ENCODE measurements around the gene DCHS2.

DCHS2 gene

DNA sequence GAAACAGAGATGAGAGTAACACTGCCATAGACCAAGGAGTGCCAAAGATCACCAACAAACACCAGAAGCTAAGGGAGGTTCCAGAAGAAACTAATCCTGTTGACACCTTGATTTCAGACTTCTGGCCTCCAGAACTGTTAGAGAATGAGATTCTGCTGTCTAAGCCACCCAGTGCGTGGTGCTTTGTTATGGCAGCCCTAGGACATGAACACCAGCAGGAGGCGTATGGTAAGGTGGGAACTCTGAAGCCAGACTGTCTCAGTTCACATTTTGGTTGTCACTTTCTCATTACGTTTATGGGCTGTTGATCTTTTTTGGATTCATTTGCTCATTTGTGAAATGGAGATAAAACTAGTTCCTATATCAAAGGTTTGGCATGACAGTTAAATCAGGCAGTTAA, 142.9 kb downstream of the DCHS2 start:
- no peak for DNase-seq
- in situ Hi-C loops (cut with HindIII; ENCODE audit: low pct_ligation_motif_present, low pct_unique_long_range_greater_than_20kb, low sequenced_read_pairs) = no loop called here

DNA sequence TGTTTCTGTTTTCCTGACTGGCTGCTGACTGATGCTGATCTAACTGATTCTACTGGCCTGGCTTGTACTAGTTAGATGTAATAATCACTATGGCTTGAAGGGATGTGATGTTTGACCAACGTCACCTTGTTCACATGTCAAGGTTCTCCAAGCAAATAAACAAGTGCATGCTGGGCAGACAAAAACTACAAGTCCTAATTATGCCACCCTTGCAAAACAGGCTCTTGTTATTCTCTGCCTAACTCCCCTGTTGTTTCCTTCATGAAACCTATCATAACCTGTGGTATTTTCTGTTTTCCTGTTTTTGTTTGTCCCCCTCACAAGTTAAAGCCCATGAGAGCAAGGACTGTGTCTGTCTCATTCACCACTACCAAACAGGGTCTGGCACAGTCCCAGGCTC, 146.2 kb downstream of the DCHS2 start:
- in situ Hi-C loops (cut with HindIII; ENCODE audit: low pct_ligation_motif_present, low pct_unique_long_range_greater_than_20kb, low sequenced_read_pairs) = no loop called here

DNA sequence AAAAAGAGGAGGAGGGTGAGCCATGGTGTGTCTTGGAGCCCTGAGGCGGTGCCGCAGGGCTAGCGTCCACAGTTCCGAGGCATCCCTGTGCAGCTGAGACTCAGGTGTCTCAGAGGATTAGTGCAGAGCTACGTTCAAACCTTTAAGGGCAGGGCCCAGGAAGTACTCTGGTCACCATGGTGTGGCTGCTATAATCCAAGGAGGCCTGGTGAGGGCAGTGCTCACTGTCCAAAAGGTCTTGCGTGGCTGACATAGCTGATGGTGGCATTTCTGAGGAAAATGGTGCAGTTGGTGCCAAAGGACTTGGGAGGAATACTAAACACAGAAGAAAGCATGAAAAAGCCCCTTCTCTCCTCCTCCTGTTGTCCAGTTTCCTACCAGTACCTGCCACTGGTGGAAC, 146.9 kb downstream of the DCHS2 start:
- DNase-seq = no peak
- in situ Hi-C loops (cut with HindIII; ENCODE audit: low pct_ligation_motif_present, low pct_unique_long_range_greater_than_20kb, low sequenced_read_pairs) = no loop called here

More for the DNA sequence above, 146.2 kb downstream of the DCHS2 start:
- DNase-seq = no peak

DNA sequence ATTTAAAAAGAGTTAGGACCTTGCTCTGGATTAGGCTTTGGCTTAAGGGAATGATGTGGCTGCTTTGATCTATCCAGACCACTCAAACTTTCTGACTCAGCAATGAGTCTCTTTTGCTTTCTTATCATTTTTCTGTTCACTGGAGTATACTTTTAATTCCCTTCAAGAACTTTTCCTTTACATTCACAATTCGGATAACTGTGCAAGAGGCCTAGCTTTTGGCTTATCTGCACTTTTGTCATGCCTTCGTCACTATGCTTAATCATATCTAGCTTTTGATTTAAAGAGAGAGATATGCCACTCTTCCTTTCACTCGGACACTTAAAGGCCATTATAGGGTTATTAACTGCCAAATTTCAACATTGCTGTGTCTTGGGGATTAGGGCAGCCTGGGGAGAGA, 147.9 kb downstream of the DCHS2 start:
- in situ Hi-C loops (cut with HindIII; ENCODE audit: low pct_ligation_motif_present, low pct_unique_long_range_greater_than_20kb, low sequenced_read_pairs) = no loop called here
- no peak for DNase-seq

DNA sequence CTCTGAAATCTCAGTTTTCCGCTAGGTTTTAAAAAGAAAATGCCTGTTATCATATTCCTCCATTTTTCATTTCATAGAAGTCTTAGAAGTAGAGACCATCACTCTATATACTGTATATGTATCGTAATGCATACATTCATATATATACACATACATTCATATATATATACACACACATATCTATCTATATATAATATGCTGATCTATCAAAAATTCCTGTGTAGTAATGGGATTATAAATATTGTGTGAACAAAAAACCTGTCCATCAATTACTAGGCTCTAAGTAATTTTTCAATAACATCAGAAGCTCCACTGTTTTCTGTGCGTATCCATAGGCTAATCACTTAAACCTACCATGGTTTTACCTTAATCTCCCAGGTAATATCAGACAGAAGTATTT, 150.2 kb downstream of the DCHS2 start:
- in situ Hi-C loops (cut with HindIII; ENCODE audit: low pct_ligation_motif_present, low pct_unique_long_range_greater_than_20kb, low sequenced_read_pairs) = no loop called here
- DNase-seq = no peak

DNA sequence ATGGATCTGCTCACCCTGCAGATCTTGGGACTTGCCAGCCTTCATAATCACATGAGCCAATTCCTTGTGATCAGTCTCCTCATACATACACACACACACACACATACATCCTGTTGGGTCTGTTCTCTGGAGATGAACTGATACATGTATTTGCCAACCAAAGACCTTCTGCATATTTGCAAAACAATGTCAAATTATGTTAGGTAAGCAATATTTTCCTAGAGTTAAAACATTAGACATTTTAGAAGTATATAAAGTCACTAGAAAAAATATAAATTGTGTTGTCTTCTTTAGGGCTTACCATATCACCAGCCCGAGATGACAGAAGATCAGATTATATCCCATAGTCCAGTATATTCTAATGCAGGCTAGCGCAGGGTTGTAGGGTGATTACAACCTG, 156.0 kb downstream of the DCHS2 start:
- no peak for DNase-seq
- in situ Hi-C loops (cut with HindIII; ENCODE audit: low pct_ligation_motif_present, low pct_unique_long_range_greater_than_20kb, low sequenced_read_pairs) = no loop called here

DNA sequence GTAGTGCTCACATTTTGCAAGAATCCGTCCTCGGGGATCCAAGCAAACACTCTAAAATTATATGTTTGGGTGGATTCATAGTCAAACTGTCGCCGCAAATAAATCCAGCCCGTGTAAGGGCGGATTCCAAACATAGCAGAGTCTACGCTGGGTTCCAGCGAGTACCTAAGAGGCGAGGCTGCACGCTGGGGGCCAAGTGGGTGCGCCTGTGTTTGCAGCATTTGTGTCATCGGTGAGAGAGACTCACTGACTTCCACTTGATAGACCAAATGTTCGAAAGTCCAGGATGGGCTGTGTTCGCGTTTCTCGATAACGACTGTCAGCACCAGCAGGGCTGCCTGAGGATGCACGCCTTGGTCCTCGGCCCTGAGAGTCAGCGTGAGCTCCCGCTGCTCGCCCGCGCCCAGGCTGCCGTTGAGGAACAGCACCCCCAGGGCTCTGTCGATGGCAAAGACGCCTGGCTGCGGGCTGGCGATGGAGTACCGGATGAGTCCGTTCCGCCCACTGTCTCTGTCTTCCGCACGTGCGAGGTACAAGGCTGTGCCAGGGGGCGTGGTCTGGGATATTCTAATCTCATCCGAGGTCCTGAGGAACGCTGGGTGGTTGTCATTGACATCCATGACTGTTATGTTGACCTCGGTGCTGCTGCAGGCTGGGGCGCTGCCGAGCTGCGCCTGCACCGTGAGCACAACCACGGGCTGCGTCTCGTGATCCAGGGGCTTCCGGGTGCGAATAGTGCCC, 158.7 kb downstream of the DCHS2 start:
- no peak for DNase-seq
- in situ Hi-C loops (cut with HindIII; ENCODE audit: low pct_ligation_motif_present, low pct_unique_long_range_greater_than_20kb, low sequenced_read_pairs) = no loop called here

DNA sequence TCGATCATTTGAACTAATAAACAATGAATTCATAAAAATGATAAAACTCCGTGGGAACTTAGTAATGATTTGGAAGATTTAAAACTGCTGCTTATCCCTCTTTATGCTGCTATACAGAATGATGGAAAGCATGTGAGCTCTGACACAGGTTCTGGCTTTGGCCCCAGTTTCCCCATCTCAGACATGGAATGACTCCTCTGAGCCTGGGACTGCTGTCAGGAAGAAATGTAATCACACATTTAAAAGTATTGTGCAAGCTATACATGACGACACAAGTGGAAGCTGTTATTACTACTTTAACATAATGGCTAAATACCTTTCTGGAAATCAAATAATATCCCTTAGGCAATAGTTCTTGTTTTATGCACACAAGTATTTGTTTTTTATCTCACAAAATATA, 161.7 kb downstream of the DCHS2 start:
- DNase-seq = no peak
- in situ Hi-C loops (cut with HindIII; ENCODE audit: low pct_ligation_motif_present, low pct_unique_long_range_greater_than_20kb, low sequenced_read_pairs) = no loop called here

DNA sequence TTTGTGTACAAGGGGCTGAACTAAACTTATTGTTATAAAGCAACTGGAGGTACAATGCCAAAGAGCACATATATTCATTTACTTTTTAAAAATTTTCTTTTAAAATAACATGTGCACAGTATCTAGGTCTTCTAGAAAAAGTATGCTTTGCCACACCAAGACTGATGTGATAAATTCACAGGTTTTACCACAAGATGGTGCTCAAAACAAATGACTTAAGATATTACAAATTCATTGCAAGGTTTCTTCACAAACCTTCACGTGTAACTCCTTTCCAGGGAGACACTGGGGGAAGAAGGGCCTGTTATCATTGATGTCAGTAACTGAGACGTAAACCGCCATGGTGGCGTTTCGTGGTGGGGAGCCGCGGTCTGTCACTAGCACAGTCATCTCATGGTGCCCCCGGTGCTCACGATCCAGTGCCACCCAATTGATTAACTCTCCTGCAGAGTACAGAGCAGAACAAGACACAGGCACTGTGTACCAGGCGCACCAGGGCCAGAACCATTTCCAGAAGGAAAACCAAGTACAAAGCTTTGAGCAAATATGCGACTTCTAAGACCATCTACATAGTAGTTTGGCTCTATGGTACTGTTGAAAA, 162.2 kb downstream of the DCHS2 start:
- DNase-seq = peak; percentile 11
- in situ Hi-C loops (cut with HindIII; ENCODE audit: low pct_ligation_motif_present, low pct_unique_long_range_greater_than_20kb, low sequenced_read_pairs) = no loop called here

DNA sequence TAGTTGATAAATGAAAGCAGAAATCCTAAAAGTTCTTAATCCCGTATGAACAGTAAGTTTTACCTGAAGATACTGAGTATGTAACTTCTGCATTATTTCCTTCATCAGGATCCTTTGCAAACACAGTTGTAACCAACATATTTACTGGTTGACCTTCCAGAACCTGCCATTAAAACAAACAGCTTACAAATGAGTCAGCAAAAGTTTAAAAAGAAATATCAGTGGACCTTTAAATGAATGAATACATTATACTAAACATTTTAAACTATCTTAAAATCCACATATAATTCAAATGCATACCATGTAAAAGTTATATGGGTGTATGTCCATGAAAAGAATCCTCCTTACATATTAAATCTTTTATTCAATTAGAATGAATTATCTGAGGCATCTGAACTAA, 163.6 kb downstream of the DCHS2 start:
- in situ Hi-C loops (cut with HindIII; ENCODE audit: low pct_ligation_motif_present, low pct_unique_long_range_greater_than_20kb, low sequenced_read_pairs) = no loop called here
- no peak for DNase-seq

DNA sequence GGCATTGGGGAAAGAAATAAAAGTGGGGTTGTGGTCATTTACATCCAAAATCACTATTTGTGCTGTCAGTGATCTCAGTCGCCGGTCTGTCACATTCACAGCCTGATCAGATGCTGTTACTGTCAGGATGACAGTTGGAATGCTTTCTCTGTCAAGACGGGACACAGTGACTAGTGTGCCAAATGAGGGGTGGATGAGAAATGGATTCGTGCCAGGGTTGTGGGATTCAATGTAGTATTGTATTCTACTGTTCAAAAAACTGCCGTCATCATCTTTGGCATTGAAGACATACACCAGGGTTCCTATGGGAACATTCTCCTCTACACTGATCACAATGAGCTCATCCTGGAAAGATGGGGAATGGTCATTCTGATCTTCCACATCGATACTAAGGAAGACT, 171.1 kb downstream of the DCHS2 start:
- in situ Hi-C loops (cut with HindIII; ENCODE audit: low pct_ligation_motif_present, low pct_unique_long_range_greater_than_20kb, low sequenced_read_pairs) = no loop called here
- no peak for DNase-seq

DNA sequence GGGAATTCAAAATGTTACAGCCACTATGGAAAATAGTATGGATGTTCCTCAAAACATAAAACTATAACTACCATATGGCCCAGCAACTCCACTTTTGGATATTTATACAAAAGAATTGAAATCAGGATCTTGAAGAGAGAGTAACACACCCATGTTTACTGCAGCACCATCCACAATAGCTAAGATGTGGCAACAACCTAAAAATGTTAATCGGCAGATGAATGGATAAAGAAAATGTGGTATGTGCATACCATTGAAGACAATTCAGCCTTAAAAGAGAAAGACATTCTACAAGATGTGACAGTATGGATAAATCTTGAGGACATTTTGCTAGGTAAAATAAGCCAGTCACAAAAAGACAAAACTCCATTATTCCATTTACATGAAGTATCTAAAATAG, 171.9 kb downstream of the DCHS2 start:
- in situ Hi-C loops (cut with HindIII; ENCODE audit: low pct_ligation_motif_present, low pct_unique_long_range_greater_than_20kb, low sequenced_read_pairs) = no loop called here
- DNase-seq = no peak

DNA sequence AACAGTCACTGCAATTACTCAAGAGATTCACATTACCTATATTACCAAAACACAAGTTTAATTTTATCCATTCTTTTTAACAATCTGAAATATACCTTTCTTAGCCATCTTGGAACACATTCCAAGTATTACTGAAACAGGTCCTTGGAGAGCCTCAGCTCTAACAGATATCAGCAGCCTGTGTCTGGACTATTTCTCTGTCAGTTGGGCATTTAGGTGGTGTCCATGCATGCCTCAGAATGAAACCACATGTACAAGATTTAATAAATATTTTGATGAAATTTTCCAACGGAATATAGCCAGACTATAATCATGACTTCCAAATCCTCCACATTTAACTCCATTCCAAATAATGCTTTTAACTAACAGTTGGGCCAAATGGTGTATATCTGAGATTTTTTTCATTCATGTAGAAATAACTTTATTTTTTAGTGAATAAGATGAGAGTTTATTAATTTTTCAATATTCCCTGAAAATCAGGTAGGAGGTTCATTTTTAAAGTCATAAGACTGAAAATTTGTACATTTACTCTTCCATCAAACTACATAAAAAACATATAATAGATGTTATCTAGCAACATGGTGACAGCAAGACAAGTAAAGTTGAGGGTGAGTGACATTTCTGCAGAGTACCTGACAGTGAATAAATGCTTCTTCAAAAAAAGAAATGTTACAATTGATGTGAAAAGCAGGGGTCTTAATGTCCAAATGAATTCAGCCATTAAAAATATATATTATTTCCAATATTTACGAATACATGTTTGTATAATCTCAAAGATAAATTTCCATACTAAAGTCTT, 174.2 kb downstream of the DCHS2 start:
- DNase-seq = no peak
- in situ Hi-C loops (cut with HindIII; ENCODE audit: low pct_ligation_motif_present, low pct_unique_long_range_greater_than_20kb, low sequenced_read_pairs) = no loop called here

DNA sequence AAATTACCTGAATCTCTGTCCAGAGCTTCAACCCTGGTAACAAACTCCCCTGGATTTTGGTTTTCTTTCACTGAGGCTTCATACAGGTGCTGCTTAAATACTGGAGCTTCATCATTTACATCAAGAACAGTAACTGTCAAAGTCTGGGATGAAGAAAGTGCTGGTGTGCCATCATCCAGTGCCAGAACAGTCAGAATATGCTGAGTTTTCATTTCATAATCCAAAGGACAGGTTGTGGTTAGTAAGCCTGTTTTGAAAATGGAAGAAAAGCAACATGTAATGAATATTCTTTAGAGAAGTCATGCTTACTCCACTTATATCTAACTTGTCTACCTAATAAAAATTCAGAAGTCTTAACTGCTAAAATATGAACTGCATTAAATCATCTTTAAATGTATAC, 175.9 kb downstream of the DCHS2 start:
- DNase-seq = no peak
- in situ Hi-C loops (cut with HindIII; ENCODE audit: low pct_ligation_motif_present, low pct_unique_long_range_greater_than_20kb, low sequenced_read_pairs) = no loop called here

DNA sequence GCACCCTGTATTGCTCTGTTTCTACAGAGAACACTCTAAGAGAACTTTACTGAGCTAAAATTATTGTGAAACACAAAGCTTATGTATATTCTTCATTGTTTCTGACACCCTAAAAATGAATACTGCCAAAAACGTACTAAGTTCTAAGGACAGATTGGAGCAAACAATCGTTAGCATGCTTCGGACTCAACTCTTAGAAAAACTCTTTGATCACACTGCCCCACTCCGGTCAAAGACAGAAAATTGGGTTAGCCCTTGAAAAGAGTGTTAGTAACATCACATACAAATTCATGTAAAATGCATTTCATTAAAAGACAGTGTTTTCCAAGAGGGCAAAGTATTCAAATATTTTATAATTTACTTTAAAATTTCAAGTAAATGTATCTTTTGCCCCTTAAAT, 177.4 kb downstream of the DCHS2 start:
- DNase-seq = peak; percentile 30
- in situ Hi-C loops (cut with HindIII; ENCODE audit: low pct_ligation_motif_present, low pct_unique_long_range_greater_than_20kb, low sequenced_read_pairs) = no loop called here

DNA sequence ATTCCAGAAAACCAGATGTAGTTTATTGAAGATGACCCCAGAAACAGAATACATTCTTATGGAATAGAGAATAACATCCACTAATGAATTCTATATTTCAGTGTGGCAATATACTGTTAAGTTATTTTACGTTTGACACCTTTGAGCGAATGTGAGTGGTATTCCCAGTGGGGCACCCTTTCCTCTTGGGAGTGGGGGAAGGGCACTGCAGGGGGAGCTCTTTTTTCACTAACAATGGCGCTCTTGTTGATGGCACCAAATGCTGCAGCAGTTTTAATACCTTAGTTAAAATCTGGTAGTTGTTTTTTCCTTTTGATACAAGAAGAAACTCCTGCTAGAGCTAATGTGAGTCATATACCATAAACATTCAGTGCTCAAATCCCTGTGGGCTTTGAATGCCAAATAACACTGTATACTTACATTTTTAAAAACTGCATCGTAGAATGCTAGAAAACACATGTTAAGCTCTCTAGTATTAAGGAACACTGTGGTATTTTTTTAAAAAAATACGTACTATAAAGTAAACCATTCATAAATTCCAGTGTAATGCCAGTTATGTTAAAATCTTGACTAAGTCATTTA, 178.5 kb downstream of the DCHS2 start:
- in situ Hi-C loops (cut with HindIII; ENCODE audit: low pct_ligation_motif_present, low pct_unique_long_range_greater_than_20kb, low sequenced_read_pairs) = no loop called here
- no peak for DNase-seq

DNA sequence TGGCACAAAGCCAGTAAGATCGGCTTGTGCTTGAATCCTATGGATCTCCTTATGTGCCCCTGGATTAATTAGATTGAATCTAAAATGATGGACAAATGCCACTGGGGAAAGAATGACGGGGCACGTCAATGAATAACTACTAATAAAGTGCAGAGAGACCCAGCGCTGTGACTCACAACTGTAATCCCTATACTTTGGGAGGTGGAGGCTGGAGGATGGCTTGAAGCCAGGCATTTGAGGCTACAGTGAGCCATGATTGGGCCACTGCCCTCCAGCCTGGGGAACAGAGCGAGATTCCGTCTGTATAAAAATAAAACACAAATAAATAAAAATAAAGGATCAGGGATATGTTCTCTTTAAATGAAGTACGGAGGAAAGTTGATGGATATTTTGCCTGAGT, 179.4 kb downstream of the DCHS2 start:
- in situ Hi-C loops (cut with HindIII; ENCODE audit: low pct_ligation_motif_present, low pct_unique_long_range_greater_than_20kb, low sequenced_read_pairs) = no loop called here
- DNase-seq = no peak

DNA sequence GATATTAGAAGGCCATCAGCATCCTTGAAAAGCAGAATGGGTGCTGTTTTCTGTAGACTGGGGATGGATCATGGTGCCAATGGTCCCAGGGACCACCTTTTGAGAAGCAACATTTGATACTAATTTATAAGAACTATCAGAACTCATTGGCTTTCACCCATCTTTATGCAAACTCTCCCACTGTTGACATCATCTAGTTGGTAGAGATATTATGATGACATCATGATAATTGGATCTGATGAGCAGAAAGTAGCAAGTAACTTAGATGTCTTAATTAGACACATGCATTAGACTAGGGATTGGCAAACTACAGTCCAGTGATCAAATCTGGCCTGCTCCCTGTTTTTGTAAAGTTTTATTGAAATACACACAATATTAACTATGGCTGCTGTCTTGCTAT, 181.0 kb downstream of the DCHS2 start:
- in situ Hi-C loops (cut with HindIII; ENCODE audit: low pct_ligation_motif_present, low pct_unique_long_range_greater_than_20kb, low sequenced_read_pairs) = no loop called here
- DNase-seq = no peak

DNA sequence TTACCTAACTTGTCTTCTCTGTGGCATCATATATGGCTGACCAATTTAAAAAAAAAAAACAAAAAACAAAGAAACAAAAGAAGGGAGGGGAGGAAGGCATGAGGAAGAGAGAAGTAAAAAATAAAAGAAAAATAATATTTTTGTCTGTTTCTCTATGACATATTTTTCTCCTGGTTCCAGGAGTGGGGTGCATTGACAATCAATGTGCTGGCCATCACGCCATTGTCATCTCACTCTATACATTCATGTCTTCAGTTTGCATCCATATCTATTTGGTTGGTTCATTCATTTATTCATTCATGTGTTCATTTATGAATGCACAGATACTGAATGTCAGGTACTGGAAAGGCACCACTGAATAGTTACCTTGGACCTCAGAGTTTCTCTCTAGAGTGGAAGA, 183.4 kb downstream of the DCHS2 start:
- in situ Hi-C loops (cut with HindIII; ENCODE audit: low pct_ligation_motif_present, low pct_unique_long_range_greater_than_20kb, low sequenced_read_pairs) = no loop called here
- no peak for DNase-seq

All from ACHN (cell line).